CD14-positive monocyte (primary cell): ENCODE measurements around the gene GHSR. TPM values are rescaled to one million over a fixed set of nuclear protein-coding genes. Genes with fewer than 3 reads are reported as not detected.

Experiments used
- DNase-seq, 3 donors: peaks; one replicate each; pipeline ENCODE4 v3.0.0-alpha.2; 2011 to 2022
- H2AFZ ChIP-seq: 2 replicates; pipeline ENCODE4 v1.6.0; 2012; ENCODE audit warnings: mild to moderate bottlenecking, low read depth, low read length, inconsistent platforms; ENCODE audit not compliant: insufficient read depth, poor library complexity, severe bottlenecking
- H3K27ac ChIP-seq, 2 donors: 1 replicate in 1 of 2; 2 replicates in 1 of 2; pipeline ENCODE4 v1.5.1; 2012 to 2013; ENCODE audit warnings: low read length in 2 of 2, control low read depth in 1 of 2, inconsistent platforms in 1 of 2, low read depth in 1 of 2, mild to moderate bottlenecking in 1 of 2
- H3K27me3 ChIP-seq, 2 donors: one replicate each; pipeline versions ENCODE4 v1.6.0 to v1.6.1; 2011 to 2013; ENCODE audit warnings: low read length in 2 of 2; ENCODE audit not compliant: control insufficient read depth in 2 of 2, insufficient read depth in 2 of 2
- H3K36me3 ChIP-seq, 2 donors: replicated peaks in 1 of 2; 1 replicate in 1 of 2; 2 replicates in 1 of 2; pipeline versions ENCODE4 v1.5.1 to v1.6.1; 2012 to 2013; ENCODE audit warnings: low read length in 2 of 2, control low read depth in 1 of 2, inconsistent platforms in 1 of 2, mild to moderate bottlenecking in 1 of 2; ENCODE audit not compliant: insufficient read depth in 2 of 2, control insufficient read depth in 1 of 2
- H3K4me1 ChIP-seq, 2 donors: 1 replicate in 1 of 2; 2 replicates in 1 of 2; pipeline versions ENCODE4 v1.5.1 to v1.6.1; 2012 to 2013; ENCODE audit warnings: low read length in 2 of 2, control low read depth in 1 of 2, inconsistent platforms in 1 of 2, mild to moderate bottlenecking in 1 of 2, moderate library complexity in 1 of 2; ENCODE audit not compliant: insufficient read depth in 2 of 2, control insufficient read depth in 1 of 2
- H3K4me2 ChIP-seq: replicated peaks from 2 replicates; pipeline ENCODE3; 2012; ENCODE audit warnings: low read length, moderate library complexity, mild to moderate bottlenecking; ENCODE audit not compliant: poor library complexity, severe bottlenecking; ENCODE audit errors: extremely low read depth
- H3K4me3 ChIP-seq, 3 experiments: fragments of 200-600 bp in 1 of 3; sonication (generic) in 1 of 3; replicated peaks in 1 of 3; 1 replicate in 2 of 3; 2 replicates in 1 of 3; pipeline ENCODE4 v1.5.1; 2011 to 2013; ENCODE audit warnings: low read length in 3 of 3, mild to moderate bottlenecking in 3 of 3, control low read depth in 2 of 3, low read depth in 2 of 3, inconsistent platforms in 1 of 3, moderate library complexity in 1 of 3
- H3K79me2 ChIP-seq: 2 replicates; pipeline ENCODE4 v1.6.0; 2012; ENCODE audit warnings: mild to moderate bottlenecking, control low read depth, inconsistent platforms, low read length, moderate library complexity; ENCODE audit not compliant: insufficient read depth
- H3K9ac ChIP-seq: 2 replicates; pipeline ENCODE4 v1.6.0; 2017; ENCODE audit warnings: low read length, mild to moderate bottlenecking; ENCODE audit not compliant: insufficient read depth, poor library complexity, severe bottlenecking
- H3K9me3 ChIP-seq, 2 donors: replicated peaks in 1 of 2; 1 replicate in 1 of 2; 2 replicates in 1 of 2; pipeline versions ENCODE4 v1.5.1 to v1.6.1; 2012 to 2013; ENCODE audit warnings: low read length in 2 of 2, control low read depth in 1 of 2; ENCODE audit not compliant: control insufficient read depth in 1 of 2, insufficient read depth in 1 of 2
- H4K20me1 ChIP-seq: 2 replicates; pipeline ENCODE4 v1.6.0; 2012; ENCODE audit warnings: mild to moderate bottlenecking, low read length, control low read depth, moderate library complexity; ENCODE audit not compliant: insufficient read depth
- H3K27ac Mint-ChIP-seq, 7 donors: one replicate each; pipeline ENCODE4 v1.8.0; 2020; ENCODE audit warnings: mild to moderate bottlenecking in 7 of 7, mixed read lengths in 7 of 7, moderate library complexity in 6 of 7, inconsistent platforms in 2 of 7
- H3K27me3 Mint-ChIP-seq, 3 donors: one replicate each; pipeline ENCODE4 v1.8.0; 2021 to 2022; ENCODE audit warnings: low read depth in 3 of 3, mild to moderate bottlenecking in 3 of 3, mixed read lengths in 3 of 3, moderate library complexity in 3 of 3, inconsistent platforms in 1 of 3
- H3K36me3 Mint-ChIP-seq, 2 donors: one replicate each; pipeline ENCODE4 v1.8.0; 2020; ENCODE audit warnings: mixed read lengths in 2 of 2, inconsistent platforms in 1 of 2, mild to moderate bottlenecking in 1 of 2
- H3K4me1 Mint-ChIP-seq: one replicate; pipeline ENCODE4 v1.8.0; 2020; ENCODE audit warnings: mild to moderate bottlenecking, mixed read lengths
- H3K4me3 Mint-ChIP-seq, 2 donors: one replicate each; pipeline ENCODE4 v1.8.0; 2020; ENCODE audit warnings: mild to moderate bottlenecking in 2 of 2, mixed read lengths in 2 of 2, moderate library complexity in 1 of 2
- H3K9me3 Mint-ChIP-seq, 7 donors: one replicate each; pipeline ENCODE4 v1.8.0; 2020 to 2022; ENCODE audit warnings: mixed read lengths in 7 of 7, mild to moderate bottlenecking in 6 of 7, moderate library complexity in 6 of 7, inconsistent platforms in 2 of 7
- WGBS: methylation state at CpG from one replicate; pipeline ENCODE4 v1.1.5; 2013; ENCODE audit warnings: missing lambda C conversion rate; ENCODE audit not compliant: insufficient coverage; 5-methylcytosine and 5-hydroxymethylcytosine counted together
- intact Hi-C, 2 donors: fragments of 100-400 bp; cut with micrococcal nuclease; formaldehyde crosslinking; loops; one replicate each; pipeline versions ENCODE4 v1.15.0 to v1.15.1; 2023
- polyA plus RNA-seq, 3 donors: library from polyadenylated mRNA; depleted of rRNA in 1 of 3; unstranded in 2 of 3; stranded (reverse) in 1 of 3; fragments of 300-500 nt in 2 of 3; fragments of >200 nt in 1 of 3; fragmentation: Illumina TruSeq in 2 of 3; gene quantifications; 1 replicate in 2 of 3; 2 replicates in 1 of 3; pipeline ENCODE4 v1.2.3, GENCODE V29; 2012 to 2021
- TF ChIP-seq, protein P1 (sequence below): fragments of 200-600 bp; IDR thresholded peaks from one replicate; pipeline ENCODE4 v1.8.0; 2022; ENCODE audit warnings: antibody characterized with exemption, mild to moderate bottlenecking

GHSR gene
- polyA plus RNA-seq, 3 donors: not detected

- peaks cover 0 to 18% of the 10 kb centered on the region in 2 donors for H3K36me3 Mint-ChIP-seq
- Histone ChIP-seq H3K4me1 (no peaks in the 10 kb centered on the region), H3K4me2 (no peak overlapping the region), H3K27me3 (peaks cover 81 to 92% of the 10 kb centered on the region in 2 donors), H3K79me2 (no peaks in the 10 kb centered on the region), H3K9ac (no peak overlapping the region), H3K27ac (no peak overlapping the region), H2AFZ (no peak overlapping the region), H3K4me3 (no peak overlapping the region), H3K9me3 (peaks cover 7 to 43% of the 10 kb centered on the region in 2 donors), H4K20me1 (no peaks in the 10 kb centered on the region), H3K36me3 (no peaks in the 10 kb centered on the region)
- TF ChIP-seq, protein P1, sequence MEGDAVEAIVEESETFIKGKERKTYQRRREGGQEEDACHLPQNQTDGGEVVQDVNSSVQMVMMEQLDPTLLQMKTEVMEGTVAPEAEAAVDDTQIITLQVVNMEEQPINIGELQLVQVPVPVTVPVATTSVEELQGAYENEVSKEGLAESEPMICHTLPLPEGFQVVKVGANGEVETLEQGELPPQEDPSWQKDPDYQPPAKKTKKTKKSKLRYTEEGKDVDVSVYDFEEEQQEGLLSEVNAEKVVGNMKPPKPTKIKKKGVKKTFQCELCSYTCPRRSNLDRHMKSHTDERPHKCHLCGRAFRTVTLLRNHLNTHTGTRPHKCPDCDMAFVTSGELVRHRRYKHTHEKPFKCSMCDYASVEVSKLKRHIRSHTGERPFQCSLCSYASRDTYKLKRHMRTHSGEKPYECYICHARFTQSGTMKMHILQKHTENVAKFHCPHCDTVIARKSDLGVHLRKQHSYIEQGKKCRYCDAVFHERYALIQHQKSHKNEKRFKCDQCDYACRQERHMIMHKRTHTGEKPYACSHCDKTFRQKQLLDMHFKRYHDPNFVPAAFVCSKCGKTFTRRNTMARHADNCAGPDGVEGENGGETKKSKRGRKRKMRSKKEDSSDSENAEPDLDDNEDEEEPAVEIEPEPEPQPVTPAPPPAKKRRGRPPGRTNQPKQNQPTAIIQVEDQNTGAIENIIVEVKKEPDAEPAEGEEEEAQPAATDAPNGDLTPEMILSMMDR: no peak
- intact Hi-C loops: no loop called here
- 7% methylated on average over 23 of the region's 34 CpGs for WGBS
- H3K27ac Mint-ChIP-seq: no peak overlapping the region
- peaks cover 36% of the 10 kb centered on the region for H3K4me1 Mint-ChIP-seq
- no peak for DNase-seq
- H3K27me3 Mint-ChIP-seq: peaks cover 72 to 83% (median 77%) of the 10 kb centered on the region in 3 donors
- H3K4me3 Mint-ChIP-seq: peak overlapping the region in 1 of 2 donors; percentile 83
- H3K9me3 Mint-ChIP-seq: peaks cover 0 to 35% (median 23%) of the 10 kb centered on the region in 7 donors
Measured at GRCh38 chr3:172449466-172450149, 1.4 kb upstream of the GHSR start.

DNA sequence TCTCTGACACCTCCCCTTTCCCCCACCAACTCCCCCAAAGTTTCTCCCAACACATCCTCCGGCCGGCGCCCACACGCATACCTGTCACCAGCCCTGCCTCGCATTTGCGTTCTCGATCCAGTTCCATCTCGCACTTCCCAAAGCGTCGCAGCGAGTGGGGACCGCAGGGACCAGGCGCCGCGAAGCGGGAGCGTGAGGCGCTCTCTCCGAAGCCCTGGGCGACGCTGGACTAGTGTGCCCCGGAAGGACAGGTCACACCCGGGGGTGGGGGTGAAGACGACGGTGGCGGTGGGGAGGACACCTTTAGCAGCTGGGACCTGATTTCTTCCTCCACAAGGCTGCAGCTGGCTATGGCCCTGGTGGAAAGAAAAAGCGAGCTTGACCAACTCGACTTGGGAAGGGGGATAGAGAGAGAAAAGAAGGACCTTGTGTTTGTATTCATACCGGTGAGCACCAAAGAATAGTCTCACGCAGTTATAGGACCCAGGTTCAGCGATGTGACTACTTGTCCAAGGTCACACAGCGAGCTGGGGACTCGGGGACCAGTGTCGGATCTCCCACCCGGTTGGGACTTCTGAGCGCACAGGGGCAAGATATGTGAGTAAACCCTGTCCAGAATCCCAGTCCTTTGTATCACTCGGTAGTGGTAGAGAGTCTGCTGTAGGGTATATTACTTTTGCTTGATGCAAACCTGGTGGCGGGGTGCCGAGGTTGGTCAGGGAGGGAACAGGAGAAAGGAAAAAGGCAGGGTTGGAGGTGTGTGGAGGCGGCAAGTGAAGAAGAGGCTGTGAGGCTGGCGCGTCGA, 607 bp upstream of the GHSR start:
- intact Hi-C loops: no loop called here
- Mint-ChIP-seq H3K36me3 (peaks cover 0 to 18% of the 10 kb centered on the region in 2 donors), H3K9me3 (peaks cover 0 to 35% (median 23%) of the 10 kb centered on the region in 7 donors), H3K27me3 (peaks cover 67 to 77% (median 76%) of the 10 kb centered on the region in 3 donors), H3K4me1 (peaks cover 36% of the 10 kb centered on the region), H3K27ac (no peak overlapping the region), H3K4me3 (peak overlapping the region in 1 of 2 donors; percentile 83)
- H3K9me3 ChIP-seq: peaks cover 7 to 43% of the 10 kb centered on the region in 2 donors
- no peaks in the 10 kb centered on the region for H4K20me1 ChIP-seq
- 14% methylated on average over 35 of the region's 43 CpGs for WGBS
- no peak overlapping the region for H3K27ac ChIP-seq
- H3K4me2 ChIP-seq: no peak overlapping the region
- no peak for DNase-seq
- peaks cover 76 to 89% of the 10 kb centered on the region in 2 donors for H3K27me3 ChIP-seq
- H3K36me3 ChIP-seq: no peaks in the 10 kb centered on the region
- H3K79me2 ChIP-seq: no peaks in the 10 kb centered on the region
- H3K4me3 ChIP-seq: no peak overlapping the region
- H3K9ac ChIP-seq: no peak overlapping the region
- TF ChIP-seq, protein P1: no peak
- no peak overlapping the region for H2AFZ ChIP-seq
- H3K4me1 ChIP-seq: no peaks in the 10 kb centered on the region
